ENCODE results near the gene IVD.

The IVD gene

GRCh38 chr15:40379853-40380252 lies 25.7 kb upstream of the IVD start:
- Histone ChIP-seq H3K4me1 (ENCODE audit: control insufficient read depth, insufficient read depth, low read length) (peaks cover 5% of the 10 kb centered on the region; the same call in 1 of the 2 replicates), H3K27ac (ENCODE audit: low read depth, low read length) (no peak overlapping the region), H3K36me3 (ENCODE audit: control insufficient read depth, insufficient read depth, low read length) (peaks cover 6% of the 10 kb centered on the region; the same call in 1 of the 2 replicates), H3K27me3 (ENCODE audit: control insufficient read depth, insufficient read depth, low read length) (no peaks in the 10 kb centered on the region), H3K9ac (ENCODE audit: low read depth, low read length) (no peak overlapping the region), H3K4me3 (ENCODE audit: low read depth, low read length) (no peak overlapping the region), H3K9me3 (ENCODE audit: control insufficient read depth, insufficient read depth, low read length) (no peaks in the 10 kb centered on the region)

- Histone ChIP-seq H3K36me3 (ENCODE audit: control insufficient read depth, insufficient read depth, low read length) (peaks cover 12% of the 10 kb centered on the region), H3K4me3 (ENCODE audit: low read depth, low read length) (no peak overlapping the region), H3K27me3 (ENCODE audit: control insufficient read depth, insufficient read depth, low read length) (no peaks in the 10 kb centered on the region), H3K9me3 (ENCODE audit: control insufficient read depth, insufficient read depth, low read length) (no peaks in the 10 kb centered on the region), H3K9ac (ENCODE audit: low read depth, low read length) (no peak overlapping the region), H3K27ac (ENCODE audit: low read depth, low read length) (no peak overlapping the region), H3K4me1 (ENCODE audit: control insufficient read depth, insufficient read depth, low read length) (peaks cover 5% of the 10 kb centered on the region; the same call in 1 of the 2 replicates)
These were observed 25.0 kb upstream of the IVD start for GRCh38 chr15:40380636-40381035.

GRCh38 chr15:40381818-40382529 lies 23.6 kb upstream of the IVD start:
- Histone ChIP-seq H3K9me3 (ENCODE audit: control insufficient read depth, insufficient read depth, low read length) (no peaks in the 10 kb centered on the region), H3K27me3 (ENCODE audit: control insufficient read depth, insufficient read depth, low read length) (no peaks in the 10 kb centered on the region), H3K36me3 (ENCODE audit: control insufficient read depth, insufficient read depth, low read length) (peaks cover 24% of the 10 kb centered on the region), H3K27ac (ENCODE audit: low read depth, low read length) (peak overlapping the region; percentile 24), H3K4me3 (ENCODE audit: low read depth, low read length) (peak overlapping the region; percentile 44), H3K4me1 (ENCODE audit: control insufficient read depth, insufficient read depth, low read length) (peaks cover 5% of the 10 kb centered on the region; the same call in 1 of the 2 replicates), H3K9ac (ENCODE audit: low read depth, low read length) (no peak overlapping the region)

- Histone ChIP-seq H3K4me3 (ENCODE audit: low read depth, low read length) (peak within 1 kb of the TSS; percentile 77), H3K27me3 (ENCODE audit: control insufficient read depth, insufficient read depth, low read length) (no peaks in the 10 kb centered on the region), H3K4me1 (ENCODE audit: control insufficient read depth, insufficient read depth, low read length) (peaks cover 5% of the 10 kb centered on the region; the same call in 1 of the 2 replicates), H3K36me3 (ENCODE audit: control insufficient read depth, insufficient read depth, low read length) (peaks cover 33% of the 10 kb centered on the region), H3K27ac (ENCODE audit: low read depth, low read length) (peak within 1 kb of the TSS; percentile 64), H3K9ac (ENCODE audit: low read depth, low read length) (peak within 1 kb of the TSS; percentile 38), H3K9me3 (ENCODE audit: control insufficient read depth, insufficient read depth, low read length) (no peaks in the 10 kb centered on the region)
These were observed 22.8 kb upstream of the IVD start, which contains the start of gene KNSTRN for GRCh38 chr15:40382580-40383456. KNSTRN (plus strand) TSS chr15:40382721; CDS start chr15:40382836, 115 bp downstream.

GRCh38 chr15:40386480-40386879 lies 19.1 kb upstream of the IVD start:
- Histone ChIP-seq H3K9me3 (ENCODE audit: control insufficient read depth, insufficient read depth, low read length) (no peaks in the 10 kb centered on the region), H3K27ac (ENCODE audit: low read depth, low read length) (no peak overlapping the region), H3K4me1 (ENCODE audit: control insufficient read depth, insufficient read depth, low read length) (peaks cover 5% of the 10 kb centered on the region; the same call in 1 of the 2 replicates), H3K36me3 (ENCODE audit: control insufficient read depth, insufficient read depth, low read length) (peaks cover 69% of the 10 kb centered on the region), H3K9ac (ENCODE audit: low read depth, low read length) (no peak overlapping the region), H3K4me3 (ENCODE audit: low read depth, low read length) (no peak overlapping the region), H3K27me3 (ENCODE audit: control insufficient read depth, insufficient read depth, low read length) (no peaks in the 10 kb centered on the region)

- Histone ChIP-seq H3K27ac (ENCODE audit: low read depth, low read length) (no peak overlapping the region), H3K27me3 (ENCODE audit: control insufficient read depth, insufficient read depth, low read length) (no peaks in the 10 kb centered on the region), H3K9me3 (ENCODE audit: control insufficient read depth, insufficient read depth, low read length) (no peaks in the 10 kb centered on the region), H3K4me3 (ENCODE audit: low read depth, low read length) (no peak overlapping the region), H3K4me1 (ENCODE audit: control insufficient read depth, insufficient read depth, low read length) (no peaks in the 10 kb centered on the region), H3K36me3 (ENCODE audit: control insufficient read depth, insufficient read depth, low read length) (peaks cover 96% of the 10 kb centered on the region), H3K9ac (ENCODE audit: low read depth, low read length) (no peak overlapping the region)
These were observed 16.4 kb upstream of the IVD start for GRCh38 chr15:40388941-40389823.

- H3K4me3 ChIP-seq (ENCODE audit: low read depth, low read length): no peak overlapping the region
- no peaks in the 10 kb centered on the region for H3K27me3 ChIP-seq (ENCODE audit: control insufficient read depth, insufficient read depth, low read length)
- no peaks in the 10 kb centered on the region for H3K9me3 ChIP-seq (ENCODE audit: control insufficient read depth, insufficient read depth, low read length)
- H3K4me1 ChIP-seq (ENCODE audit: control insufficient read depth, insufficient read depth, low read length): no peaks in the 10 kb centered on the region
- H3K36me3 ChIP-seq (ENCODE audit: control insufficient read depth, insufficient read depth, low read length): peaks cover 91% of the 10 kb centered on the region
- no peak overlapping the region for H3K27ac ChIP-seq (ENCODE audit: low read depth, low read length)
- no peak overlapping the region for H3K9ac ChIP-seq (ENCODE audit: low read depth, low read length)
These were observed 15.6 kb upstream of the IVD start for GRCh38 chr15:40389824-40390595.

- Histone ChIP-seq H3K27me3 (ENCODE audit: control insufficient read depth, insufficient read depth, low read length) (no peaks in the 10 kb centered on the region), H3K9me3 (ENCODE audit: control insufficient read depth, insufficient read depth, low read length) (no peaks in the 10 kb centered on the region), H3K36me3 (ENCODE audit: control insufficient read depth, insufficient read depth, low read length) (peaks cover 60% of the 10 kb centered on the region), H3K4me1 (ENCODE audit: control insufficient read depth, insufficient read depth, low read length) (no peaks in the 10 kb centered on the region), H3K27ac (ENCODE audit: low read depth, low read length) (no peak overlapping the region), H3K9ac (ENCODE audit: low read depth, low read length) (no peak overlapping the region), H3K4me3 (ENCODE audit: low read depth, low read length) (no peak overlapping the region)
These were observed 12.3 kb upstream of the IVD start for GRCh38 chr15:40392986-40393948.

- Histone ChIP-seq H3K36me3 (ENCODE audit: control insufficient read depth, insufficient read depth, low read length) (peaks cover 15% of the 10 kb centered on the region), H3K4me1 (ENCODE audit: control insufficient read depth, insufficient read depth, low read length) (no peaks in the 10 kb centered on the region), H3K9ac (ENCODE audit: low read depth, low read length) (no peak overlapping the region), H3K27me3 (ENCODE audit: control insufficient read depth, insufficient read depth, low read length) (no peaks in the 10 kb centered on the region), H3K27ac (ENCODE audit: low read depth, low read length) (no peak overlapping the region), H3K9me3 (ENCODE audit: control insufficient read depth, insufficient read depth, low read length) (no peaks in the 10 kb centered on the region), H3K4me3 (ENCODE audit: low read depth, low read length) (no peak overlapping the region)
These were observed 7.7 kb upstream of the IVD start for GRCh38 chr15:40397688-40398412.
